Right lobe of liver (tissue), 4 donors: ENCODE data around the gene ANXA3.

Source experiments
- POLR2A ChIP-seq: fragments of 450-650 bp; IDR thresholded peaks from one replicate; pipeline ENCODE4 v1.6.1; 2017; ENCODE audit warnings: antibody characterized with exemption, mild to moderate bottlenecking
- TF ChIP-seq, protein P1 (sequence below), 4 donors: fragments of 200-600 bp in 3 of 4; fragments of 450-650 bp in 1 of 4; IDR thresholded peaks; one replicate each; pipeline versions ENCODE4 v1.5.1 to v1.8.0; 2016 to 2022; ENCODE audit warnings: antibody characterized with exemption in 4 of 4, mild to moderate bottlenecking in 2 of 4
- donor health status: DM: no; HTN: no; CAD: no.
- donor health status: DM: no; HTN: no; CAD: no.
- donor health status: DM: no; HTN: yes; CAD: no.

- TF ChIP-seq, protein P1, sequence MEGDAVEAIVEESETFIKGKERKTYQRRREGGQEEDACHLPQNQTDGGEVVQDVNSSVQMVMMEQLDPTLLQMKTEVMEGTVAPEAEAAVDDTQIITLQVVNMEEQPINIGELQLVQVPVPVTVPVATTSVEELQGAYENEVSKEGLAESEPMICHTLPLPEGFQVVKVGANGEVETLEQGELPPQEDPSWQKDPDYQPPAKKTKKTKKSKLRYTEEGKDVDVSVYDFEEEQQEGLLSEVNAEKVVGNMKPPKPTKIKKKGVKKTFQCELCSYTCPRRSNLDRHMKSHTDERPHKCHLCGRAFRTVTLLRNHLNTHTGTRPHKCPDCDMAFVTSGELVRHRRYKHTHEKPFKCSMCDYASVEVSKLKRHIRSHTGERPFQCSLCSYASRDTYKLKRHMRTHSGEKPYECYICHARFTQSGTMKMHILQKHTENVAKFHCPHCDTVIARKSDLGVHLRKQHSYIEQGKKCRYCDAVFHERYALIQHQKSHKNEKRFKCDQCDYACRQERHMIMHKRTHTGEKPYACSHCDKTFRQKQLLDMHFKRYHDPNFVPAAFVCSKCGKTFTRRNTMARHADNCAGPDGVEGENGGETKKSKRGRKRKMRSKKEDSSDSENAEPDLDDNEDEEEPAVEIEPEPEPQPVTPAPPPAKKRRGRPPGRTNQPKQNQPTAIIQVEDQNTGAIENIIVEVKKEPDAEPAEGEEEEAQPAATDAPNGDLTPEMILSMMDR (IDR thresholded peaks at IDR 0.05): no peak
- TF ChIP-seq POLR2A: no peak
Observed at GRCh38 chr4:78520808-78521226, 30.8 kb upstream of the ANXA3 start.
